ENCODE measurements around the gene CEP250. TPM values are rescaled to one million over a fixed set of nuclear protein-coding genes. Genes with fewer than 3 reads are reported as not detected.
"Not testable (repeated sequence)": the region's sequence is repeated elsewhere in the genome, so short reads cannot be mapped to it uniquely, and the experiment has no call there.

The CEP250 gene
- polyA plus RNA-seq, 12 donors, result 21.0 to 63.1 (median 29.3) TPM; not detected in 1

DNA sequence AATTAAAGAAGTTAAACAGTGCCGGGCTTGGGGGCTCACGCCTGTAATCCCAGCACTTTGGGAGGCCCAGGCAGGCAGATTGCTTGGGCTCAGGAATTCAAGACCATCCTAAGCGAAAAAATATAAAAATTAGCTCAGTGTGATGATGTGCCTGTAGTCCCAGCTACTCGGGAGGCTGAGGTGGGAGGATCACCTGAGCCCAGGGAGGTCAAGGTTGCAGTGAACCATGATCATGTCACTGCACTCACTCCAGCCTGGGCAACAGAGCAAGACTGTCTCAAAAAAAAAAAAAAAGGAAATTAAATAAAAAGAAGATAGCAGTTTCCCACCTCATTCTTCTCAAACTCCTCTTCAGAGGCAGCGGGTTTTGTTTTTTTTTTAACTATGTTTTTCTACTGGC, 62.4 kb downstream of the CEP250 start:
- not testable (repeated sequence) for DNase-seq

- DNase-seq, result no peak
These were observed 63.6 kb downstream of the CEP250 start for GRCh38 chr20:35518955-35519354.

DNA sequence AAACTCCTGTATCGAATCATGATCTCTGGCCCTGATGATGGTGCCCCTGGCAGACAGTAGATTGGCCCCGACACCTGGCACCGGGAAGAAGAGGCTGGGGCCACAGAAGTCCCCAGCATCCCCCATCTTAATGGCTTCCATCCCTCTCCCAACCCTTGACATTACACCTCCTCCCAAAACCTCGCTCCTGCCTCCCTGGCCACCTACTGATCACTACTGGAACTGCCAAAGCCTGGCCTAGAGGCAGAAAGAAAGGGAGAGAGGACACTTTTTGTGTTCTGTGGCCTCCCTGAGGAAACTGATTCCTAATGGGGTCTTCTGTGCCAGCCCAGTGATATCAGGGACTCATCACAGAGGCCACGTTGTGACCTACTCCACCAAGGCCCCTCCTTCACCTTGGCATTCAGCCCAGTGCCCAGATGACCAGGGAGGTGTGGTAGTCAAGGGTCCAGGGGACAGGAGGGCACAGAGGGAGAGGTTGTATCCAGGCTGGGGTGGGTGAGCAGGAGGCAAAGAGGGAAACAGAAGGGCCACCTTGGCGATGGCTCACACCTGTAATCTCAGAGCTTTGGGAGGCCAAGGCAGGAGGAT, 68.0 kb downstream of the CEP250 start:
- no peak for DNase-seq

DNA sequence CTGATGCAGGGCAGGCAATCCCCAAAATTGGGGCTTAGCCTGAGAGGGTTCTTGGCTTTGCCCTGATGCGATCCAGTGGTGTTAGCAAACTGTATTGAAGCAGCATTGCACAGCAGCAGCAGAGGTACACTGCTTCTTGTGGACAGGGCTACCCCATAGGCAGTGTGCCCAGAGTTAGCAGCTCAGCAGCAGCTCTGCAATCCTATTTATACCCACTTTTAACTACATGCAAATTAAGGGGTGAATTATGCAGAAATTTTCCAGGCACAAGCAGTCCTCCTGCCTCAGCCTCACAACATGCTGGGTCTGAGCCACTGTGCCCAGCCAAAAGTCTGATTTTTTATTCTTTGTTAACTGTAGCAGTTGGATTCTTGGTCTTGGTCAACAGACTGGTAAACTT, 70.2 kb downstream of the CEP250 start:
- DNase-seq, result no peak

DNA sequence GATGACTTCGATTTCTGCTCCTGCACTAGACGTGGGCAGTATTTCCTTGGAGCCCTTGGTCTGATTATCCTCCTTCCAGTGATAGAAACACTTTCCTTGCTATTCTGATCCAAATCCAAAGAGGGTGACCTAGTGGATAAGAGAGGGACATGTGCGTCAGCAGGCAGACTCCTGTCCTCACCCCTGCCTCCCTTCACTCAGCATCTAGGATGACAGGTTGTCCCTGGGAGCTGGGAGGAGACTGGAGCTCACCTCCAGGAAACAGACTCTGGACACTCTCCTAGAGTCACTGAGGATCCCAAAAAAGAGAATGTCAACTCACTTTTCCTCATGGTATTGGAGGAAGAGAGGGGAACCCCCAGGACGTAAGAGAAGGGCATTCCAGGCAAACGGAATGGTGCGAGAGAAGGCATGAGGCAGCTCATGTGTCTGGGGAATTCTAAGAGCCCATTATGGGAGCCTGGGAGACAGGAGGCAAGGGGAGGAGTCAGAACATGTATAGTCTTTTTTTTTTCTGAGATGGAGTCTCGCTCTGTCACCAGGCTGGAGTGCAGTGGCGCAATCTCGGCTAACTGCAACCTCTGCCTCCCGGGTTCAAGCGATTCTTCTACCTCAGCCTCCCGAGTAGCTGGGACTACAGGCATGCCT, 71.8 kb downstream of the CEP250 start:
- DNase-seq, result no peak

DNA sequence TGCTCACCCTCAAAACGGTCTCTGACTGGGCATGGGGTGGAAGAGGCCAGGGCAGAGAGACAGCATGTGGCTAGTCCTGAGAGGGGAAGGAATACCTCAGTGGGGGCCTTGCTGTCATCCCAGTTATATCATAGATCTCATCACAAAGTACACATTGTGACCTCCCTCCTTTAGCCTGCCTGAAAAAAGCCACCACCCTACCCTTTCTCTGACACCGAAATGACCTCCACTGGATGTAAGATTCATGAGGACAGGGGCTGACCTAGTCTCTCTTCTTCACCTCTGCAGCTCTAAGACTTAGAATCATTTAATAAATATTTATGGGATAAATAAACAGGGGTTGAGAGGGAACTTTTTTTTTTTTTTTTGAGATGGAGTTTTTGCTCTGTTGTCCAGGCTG, 74.2 kb downstream of the CEP250 start, which contains the start of gene C20orf173:
Gene C20orf173, minus strand, starts transcription at position 101 of the 400 bp plus-strand sequence. CDS start 279 bp downstream, outside the sequence.
- DNase-seq, result no peak

GRCh38 chr20:35539756-35540212, 84.4 kb downstream of the CEP250 start:
- DNase-seq, result peak; percentile 21

GRCh38 chr20:35541118-35541782, 85.9 kb downstream of the CEP250 start:
- DNase-seq, result no peak

- DNase-seq, result peak; percentile 96
These were observed 86.6 kb downstream of the CEP250 start, which contains the start of gene ERGIC3 for GRCh38 chr20:35541783-35542662. ERGIC3 (plus strand) TSS chr20:35542078; CDS start chr20:35542098, 20 bp downstream.

GRCh38 chr20:35542990-35543389, 87.6 kb downstream of the CEP250 start:
- DNase-seq, result no peak

- no peak for DNase-seq
These were observed 89.0 kb downstream of the CEP250 start for GRCh38 chr20:35544436-35544835.

- DNase-seq, result not testable (repeated sequence)
These were observed 89.5 kb downstream of the CEP250 start for GRCh38 chr20:35544941-35545340.

DNA sequence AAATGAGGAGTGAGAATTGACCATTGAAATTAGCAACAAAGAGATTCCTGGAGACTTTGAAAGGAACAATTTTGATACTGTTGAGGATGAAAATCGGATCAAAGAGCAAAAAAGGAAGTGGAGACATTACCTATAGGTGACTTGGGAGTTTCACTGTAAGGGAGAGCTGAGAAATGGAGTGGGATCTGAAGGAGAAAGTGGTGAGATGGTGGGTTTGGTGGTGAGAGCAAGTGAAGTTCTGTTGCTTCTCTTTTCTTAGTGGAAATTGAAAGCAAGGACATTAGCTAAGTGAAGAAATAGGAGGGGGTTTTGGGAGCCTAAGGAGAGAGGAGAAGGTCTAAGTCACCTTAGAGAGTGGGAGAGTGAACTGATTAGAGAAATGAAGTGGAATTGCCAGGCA, 90.7 kb downstream of the CEP250 start:
- no peak for DNase-seq

GRCh38 chr20:35547329-35547728, 91.9 kb downstream of the CEP250 start:
- DNase-seq, result no peak

DNA sequence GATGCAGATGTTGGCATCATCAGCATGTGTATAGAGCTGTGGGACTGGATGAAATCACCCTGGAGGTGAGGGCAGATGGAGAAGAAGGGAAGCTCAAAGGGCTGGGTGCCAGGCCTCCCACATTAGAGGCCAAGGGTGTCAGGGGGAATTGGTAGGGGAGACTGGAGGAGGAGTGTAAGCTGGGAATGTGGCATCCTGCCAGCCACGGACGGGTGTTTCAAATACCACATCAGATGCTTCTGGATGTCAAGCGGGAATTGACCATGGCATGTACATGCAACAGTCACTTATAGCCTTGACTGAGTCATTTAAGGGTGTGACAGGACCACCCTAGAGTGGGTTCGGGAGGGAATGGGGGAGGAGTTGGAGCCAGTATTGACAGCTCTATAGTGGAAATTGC, 96.1 kb downstream of the CEP250 start:
- no peak for DNase-seq

DNA sequence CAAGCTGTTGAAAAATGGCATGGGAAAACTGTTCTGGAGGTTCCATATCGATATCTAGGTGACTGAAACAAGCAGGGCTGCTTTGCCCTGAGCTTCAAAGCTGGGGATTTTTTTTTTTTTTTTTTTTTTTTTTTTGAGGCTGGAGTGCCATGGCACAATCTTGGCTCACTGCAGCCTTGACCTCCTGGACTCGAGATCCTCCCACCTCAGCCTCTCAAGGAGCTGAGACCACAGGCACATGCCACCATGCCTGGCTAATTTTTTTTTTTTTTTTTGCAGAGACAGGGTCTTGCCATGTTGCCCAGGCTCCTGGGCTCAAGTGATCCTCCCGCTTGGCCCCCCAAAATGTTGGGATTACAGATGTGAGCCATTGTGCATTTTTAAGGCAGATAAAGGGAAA, 97.5 kb downstream of the CEP250 start:
- DNase-seq, result no peak

- not testable (repeated sequence) for DNase-seq
These were observed 100.1 kb downstream of the CEP250 start for GRCh38 chr20:35555461-35555860.

- DNase-seq, result no peak
These were observed 100.7 kb downstream of the CEP250 start for GRCh38 chr20:35555951-35556645.

GRCh38 chr20:35556871-35557270, 101.5 kb downstream of the CEP250 start:
- no peak for DNase-seq

DNA sequence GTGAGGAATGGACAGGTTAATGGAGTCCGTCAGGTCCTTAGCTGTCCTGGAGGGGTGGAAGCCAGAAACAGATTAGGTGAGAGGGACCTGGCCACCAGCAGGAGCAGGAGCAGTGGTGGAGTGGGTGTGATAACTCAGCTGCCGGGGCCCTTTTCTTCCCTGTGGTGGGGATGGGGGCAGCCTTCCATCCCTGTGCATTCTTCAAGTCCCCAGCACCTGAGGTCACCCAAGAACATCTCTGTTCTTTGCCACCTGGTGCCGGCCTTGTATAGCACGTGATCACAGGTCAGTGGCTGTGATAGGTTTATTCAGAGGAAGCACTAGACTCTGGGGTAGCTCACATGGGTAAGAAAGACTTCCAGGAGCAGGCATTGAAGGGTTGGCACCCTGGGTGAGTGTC, 103.1 kb downstream of the CEP250 start:
- DNase-seq, result no peak

GRCh38 chr20:35559042-35559693, 103.8 kb downstream of the CEP250 start:
- DNase-seq, result no peak
